Heart right ventricle (tissue), 16 donors: ENCODE measurements around the gene SECISBP2. TPM values are rescaled to one million over a fixed set of nuclear protein-coding genes. Genes with fewer than 3 reads are reported as not detected.
A peak's percentile ranks its signal among the peaks of the same experiment; 100 is the strongest.
"Not testable (repeated sequence)": the region's sequence is repeated elsewhere in the genome, so short reads cannot be mapped to it uniquely, and the experiment has no call there.

Experiments
- ATAC-seq, 8 donors: fragments of 200-7000 bp; cut with Tn5 transposase; one replicate each; pipeline ENCODE4 v1.9.1; 2020; ENCODE audit warnings: mild to moderate bottlenecking in 8 of 8, moderate library complexity in 8 of 8, moderate number of reproducible peaks in 1 of 8
- DNase-seq, 2 donors: peaks; one replicate each; pipeline ENCODE4 v3.0.0-alpha.2; 2020
- H3K27ac ChIP-seq, 10 donors: fragments of 200-600 bp; sonication (generic) in 2 of 10; one replicate each; pipeline versions ENCODE4 v1.5.0 to v1.8.0; 2020 to 2022; ENCODE audit warnings: mild to moderate bottlenecking in 3 of 10
- H3K27me3 ChIP-seq, 7 donors: fragments of 200-600 bp; one replicate each; pipeline ENCODE4 v1.8.0; 2021 to 2022; ENCODE audit warnings: mild to moderate bottlenecking in 2 of 7
- H3K36me3 ChIP-seq, 9 donors: fragments of 200-600 bp; sonication (generic) in 1 of 9; one replicate each; pipeline versions ENCODE4 v1.5.0 to v1.8.0; 2020 to 2022; ENCODE audit warnings: mild to moderate bottlenecking in 2 of 9
- H3K4me1 ChIP-seq, 9 donors: fragments of 200-600 bp; sonication (generic) in 1 of 9; one replicate each; pipeline versions ENCODE4 v1.5.0 to v1.8.0; 2020 to 2022; ENCODE audit warnings: mild to moderate bottlenecking in 4 of 9
- H3K4me3 ChIP-seq, 10 donors: fragments of 200-600 bp; sonication (generic) in 2 of 10; one replicate each; pipeline versions ENCODE4 v1.5.0 to v1.8.0; 2020 to 2022; ENCODE audit warnings: mild to moderate bottlenecking in 7 of 10, moderate library complexity in 2 of 10
- H3K9me3 ChIP-seq, 11 donors: fragments of 200-600 bp in 10 of 11; sonication (generic) in 2 of 11; one replicate each; pipeline versions ENCODE4 v1.5.0 to v1.8.0; 2013 to 2022; ENCODE audit warnings: mild to moderate bottlenecking in 2 of 11, control low read depth in 1 of 11, moderate library complexity in 1 of 11
- WGBS, 2 donors: extraction: QIAGEN DNeasy Blood & Tissue Kit; methylation state at CpG; one replicate each; pipeline ENCODE4 v1.1.7; 2013; ENCODE audit warnings: inconsistent platforms in 1 of 2; 5-methylcytosine and 5-hydroxymethylcytosine counted together
- intact Hi-C, 10 donors: fragments of 100-400 bp; cut with DNase I; formaldehyde crosslinking; loops; one replicate each; pipeline versions ENCODE4 v1.11.1 to v1.14.2; 2022
- long read RNA-seq, 3 donors: library from polyadenylated mRNA; unstranded; transcript quantifications; one replicate each; pipeline ENCODE4 v2.0.0, GENCODE V29; 2020 to 2021
- polyA plus RNA-seq, 2 donors: library from polyadenylated mRNA; stranded (reverse); fragments of 200-250 nt; gene quantifications; one replicate each; pipeline ENCODE4 v1.2.3, GENCODE V29; 2013
- total RNA-seq, 10 donors: library from RNA; stranded (reverse); fragmentation: NEBNext Ultra II Directional in 3 of 10; extraction: Animal tissue kit (Norgen Biotek cat#: 25700) in 3 of 10; gene quantifications; one replicate each; pipeline versions ENCODE4 v1.2.1 to v1.2.4, GENCODE V29; 2021 to 2023
- TF ChIP-seq, protein P1 (sequence below), 9 donors: fragments of 200-600 bp; sonication (generic) in 2 of 9; IDR thresholded peaks; one replicate each; pipeline versions ENCODE4 v1.5.0 to v1.8.0; 2021 to 2022; ENCODE audit warnings: antibody characterized with exemption in 9 of 9, mild to moderate bottlenecking in 5 of 9, moderate library complexity in 1 of 9
- donor health status: Arrhythmogenic right ventricular cardiomyopathy.
- donor health status: ischemic (EF 13 %, LVEDD 7.1; RV severe dilation, severe dysfunction).
- donor health status: healthy with polysubstance abuse.
- donor health status: DM: no; HTN: yes; CAD: no.
- donor health status: DM: no; HTN: no; CAD: no.
- donor health status: ischemic (EF 25% LVEDD 6.9; RV normal size, moderate dysfunction).
- donor health status: ischemic (EF 25% LVEDD 5.7; RV mildly dilated, moderate dysfunction).
- donor health status: healthy.
- donor health status: DM: yes; HTN: yes; CAD: no.
- donor health status: Ischemic cardiomyopathy.
- donor health status: ischemic (EF 35%, LVEDD 5.7; RV mildly dilated, moderate dysfunction).
- donor health status: nonischemic (EF 11% LVEDD 7.7; RV severe dilation, severe dysfunction).
- donor health status: DM: yes; HTN: yes; CAD: no.
- donor health status: PGD.
- donor health status: ischemic (EF 29% LVEDD 5.4; RV normal size, mild dysfunction).
- donor health status: nonischemic (EF 23%, LVEDD 6.1; RV moderate dilation, normal function).

The SECISBP2 gene, protein sequence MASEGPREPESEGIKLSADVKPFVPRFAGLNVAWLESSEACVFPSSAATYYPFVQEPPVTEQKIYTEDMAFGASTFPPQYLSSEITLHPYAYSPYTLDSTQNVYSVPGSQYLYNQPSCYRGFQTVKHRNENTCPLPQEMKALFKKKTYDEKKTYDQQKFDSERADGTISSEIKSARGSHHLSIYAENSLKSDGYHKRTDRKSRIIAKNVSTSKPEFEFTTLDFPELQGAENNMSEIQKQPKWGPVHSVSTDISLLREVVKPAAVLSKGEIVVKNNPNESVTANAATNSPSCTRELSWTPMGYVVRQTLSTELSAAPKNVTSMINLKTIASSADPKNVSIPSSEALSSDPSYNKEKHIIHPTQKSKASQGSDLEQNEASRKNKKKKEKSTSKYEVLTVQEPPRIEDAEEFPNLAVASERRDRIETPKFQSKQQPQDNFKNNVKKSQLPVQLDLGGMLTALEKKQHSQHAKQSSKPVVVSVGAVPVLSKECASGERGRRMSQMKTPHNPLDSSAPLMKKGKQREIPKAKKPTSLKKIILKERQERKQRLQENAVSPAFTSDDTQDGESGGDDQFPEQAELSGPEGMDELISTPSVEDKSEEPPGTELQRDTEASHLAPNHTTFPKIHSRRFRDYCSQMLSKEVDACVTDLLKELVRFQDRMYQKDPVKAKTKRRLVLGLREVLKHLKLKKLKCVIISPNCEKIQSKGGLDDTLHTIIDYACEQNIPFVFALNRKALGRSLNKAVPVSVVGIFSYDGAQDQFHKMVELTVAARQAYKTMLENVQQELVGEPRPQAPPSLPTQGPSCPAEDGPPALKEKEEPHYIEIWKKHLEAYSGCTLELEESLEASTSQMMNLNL
- total RNA-seq (10 to 100 TPM; 13.9 to 18.8 (median 17.0) TPM), polyA plus RNA-seq (10 to 100 TPM; 15.7 to 20.1 TPM)
- long read RNA-seq, donor 1, transcript SECISBP2-202 (17 exons, 3,462 nt): major isoform, 5 of 21 reads
- long read RNA-seq, donor 1, partial matches to known transcripts: 8 of 21 reads
- long read RNA-seq, donor 1, other reads (novel, unspliced or antisense): 8 of 21 reads
- long read RNA-seq, donor 2, partial matches to known transcripts: 4 of 9 reads
- long read RNA-seq, donor 2, other reads (novel, unspliced or antisense): 5 of 9 reads
- long read RNA-seq, donor 3, partial matches to known transcripts: 17 of 23 reads
- long read RNA-seq, donor 3, other reads (novel, unspliced or antisense): 6 of 23 reads

DNA sequence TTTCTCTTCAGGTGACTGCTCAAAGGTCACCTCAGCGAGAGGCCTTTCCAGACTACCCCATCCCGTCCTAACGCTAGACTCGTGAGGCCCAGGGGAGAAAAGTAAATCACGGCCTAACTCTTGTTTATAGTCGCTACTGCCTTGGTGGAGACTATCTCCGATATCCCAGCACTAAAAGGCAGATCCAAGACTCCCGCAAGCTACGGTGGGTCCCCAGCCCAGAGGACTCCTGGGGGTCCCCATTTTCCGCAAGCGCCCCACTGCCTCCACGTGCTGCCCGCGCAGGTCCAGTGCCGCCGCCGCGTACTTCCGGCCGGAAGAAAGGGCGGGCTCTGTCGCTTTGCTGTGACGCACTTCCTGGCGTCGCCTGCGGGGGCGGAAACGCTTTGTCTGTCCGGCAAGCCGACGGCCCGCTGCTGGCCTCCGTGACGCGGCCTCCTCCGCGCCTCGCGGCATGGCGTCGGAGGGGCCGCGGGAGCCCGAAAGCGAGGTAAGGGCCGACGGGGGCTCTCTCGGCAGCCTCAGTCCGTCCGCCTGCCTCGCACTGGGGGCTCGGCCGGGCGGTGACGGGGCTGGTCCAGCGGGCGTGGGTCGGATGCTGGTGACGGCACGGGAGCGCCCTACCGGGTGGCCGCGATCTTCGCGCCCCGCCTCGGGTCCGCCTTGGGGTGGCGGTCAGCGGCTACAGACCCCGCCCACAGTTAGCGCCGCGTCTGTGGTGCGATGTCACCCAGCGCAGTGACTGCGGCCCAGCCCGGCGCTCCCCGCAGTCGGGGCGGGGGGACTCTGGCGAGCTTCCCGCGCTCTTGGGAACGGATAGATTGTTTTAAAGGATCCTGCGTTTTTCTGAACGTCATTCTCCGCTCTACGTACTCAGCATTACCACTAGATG lies at the start of gene SECISBP2:
Gene SECISBP2 (plus strand): TSS at position 378 of the 892 bp plus-strand sequence. CDS start 77 bp downstream, at position 455.
- Histone ChIP-seq H3K4me1 (peaks cover 5 to 62% (median 39%) of the 10 kb centered on the region in 9 donors), H3K9me3 (no peaks in the 10 kb centered on the region), H3K27ac (peak within 1 kb of the TSS; percentile 98 to 100 (median 99)), H3K36me3 (peaks cover 0 to 41% (median 0%) of the 10 kb centered on the region in 9 donors), H3K4me3 (peak within 1 kb of the TSS; percentile 56 to 81 (median 67)), H3K27me3 (no peaks in the 10 kb centered on the region)
- intact Hi-C loops: loop anchor here in 5 of 10 donors (1.0 to 5.0 kb wide), 3 partner anchors 229 to 231 kb away; no protein-coding TSS in a partner anchor
- TF ChIP-seq, protein P1, sequence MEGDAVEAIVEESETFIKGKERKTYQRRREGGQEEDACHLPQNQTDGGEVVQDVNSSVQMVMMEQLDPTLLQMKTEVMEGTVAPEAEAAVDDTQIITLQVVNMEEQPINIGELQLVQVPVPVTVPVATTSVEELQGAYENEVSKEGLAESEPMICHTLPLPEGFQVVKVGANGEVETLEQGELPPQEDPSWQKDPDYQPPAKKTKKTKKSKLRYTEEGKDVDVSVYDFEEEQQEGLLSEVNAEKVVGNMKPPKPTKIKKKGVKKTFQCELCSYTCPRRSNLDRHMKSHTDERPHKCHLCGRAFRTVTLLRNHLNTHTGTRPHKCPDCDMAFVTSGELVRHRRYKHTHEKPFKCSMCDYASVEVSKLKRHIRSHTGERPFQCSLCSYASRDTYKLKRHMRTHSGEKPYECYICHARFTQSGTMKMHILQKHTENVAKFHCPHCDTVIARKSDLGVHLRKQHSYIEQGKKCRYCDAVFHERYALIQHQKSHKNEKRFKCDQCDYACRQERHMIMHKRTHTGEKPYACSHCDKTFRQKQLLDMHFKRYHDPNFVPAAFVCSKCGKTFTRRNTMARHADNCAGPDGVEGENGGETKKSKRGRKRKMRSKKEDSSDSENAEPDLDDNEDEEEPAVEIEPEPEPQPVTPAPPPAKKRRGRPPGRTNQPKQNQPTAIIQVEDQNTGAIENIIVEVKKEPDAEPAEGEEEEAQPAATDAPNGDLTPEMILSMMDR (IDR thresholded peaks at IDR 0.05): peak in 7 of 9 donors; percentile 78 to 93 (median 82)
- ATAC-seq (peak; percentile 98 to 99 (median 99)), DNase-seq (peak; percentile 96 to 97)
- WGBS, 2 donors: 0% methylated on average over 86 to 91 of the region's 91 CpGs

DNA sequence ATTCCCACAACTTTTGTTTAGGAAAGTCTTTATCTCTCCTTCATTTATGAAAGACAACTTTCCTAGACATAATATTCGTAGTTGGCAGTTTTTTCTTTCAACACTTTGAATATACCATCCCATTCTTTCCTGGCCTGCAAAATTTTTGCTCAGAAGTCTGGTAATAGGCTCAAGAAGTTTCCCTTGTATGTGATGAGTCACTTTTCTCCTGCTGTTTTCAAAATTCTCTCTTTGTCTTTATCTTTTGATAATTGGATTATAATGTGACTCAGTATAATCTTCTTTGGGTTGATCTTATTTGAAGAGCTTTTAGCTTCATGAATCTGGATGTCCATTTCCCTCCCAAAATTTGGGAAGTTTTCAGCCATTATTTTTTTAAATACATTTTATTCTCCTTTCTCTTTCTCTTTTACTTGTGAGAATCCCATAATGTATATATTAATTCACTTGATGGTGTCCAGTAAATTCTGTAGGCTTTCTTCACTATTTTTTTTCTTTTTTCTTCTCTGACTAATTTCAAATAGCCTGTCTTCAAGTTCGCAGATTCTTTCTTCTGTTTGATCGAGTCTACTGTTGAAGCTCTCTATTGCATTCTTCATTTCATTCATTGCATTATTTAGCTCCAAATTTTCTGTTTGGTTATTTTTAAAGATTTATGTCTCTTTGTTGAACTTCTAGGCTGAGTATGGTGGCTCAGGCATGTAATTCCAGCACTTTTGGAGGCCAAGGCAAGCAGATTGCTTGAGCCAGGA lies 44.6 kb upstream of the SECISBP2 start:
- Histone ChIP-seq H3K4me3 (no peak overlapping the region), H3K36me3 (no peaks in the 10 kb centered on the region), H3K9me3 (peaks cover 0 to 46% (median 20%) of the 10 kb centered on the region in 11 donors), H3K27me3 (no peaks in the 10 kb centered on the region), H3K27ac (no peak overlapping the region), H3K4me1 (no peaks in the 10 kb centered on the region)
- 72 to 92% methylated on average over 3 of the region's 3 CpGs for WGBS, 2 donors
- ATAC-seq (no peak), DNase-seq (no peak)
- intact Hi-C loops: loop anchor here in 3 of 10 donors (10.0 kb wide), 2 partner anchors 679 to 1169 kb away; no protein-coding TSS in a partner anchor
- TF ChIP-seq, protein P1 (IDR thresholded peaks at IDR 0.05): no peak

DNA sequence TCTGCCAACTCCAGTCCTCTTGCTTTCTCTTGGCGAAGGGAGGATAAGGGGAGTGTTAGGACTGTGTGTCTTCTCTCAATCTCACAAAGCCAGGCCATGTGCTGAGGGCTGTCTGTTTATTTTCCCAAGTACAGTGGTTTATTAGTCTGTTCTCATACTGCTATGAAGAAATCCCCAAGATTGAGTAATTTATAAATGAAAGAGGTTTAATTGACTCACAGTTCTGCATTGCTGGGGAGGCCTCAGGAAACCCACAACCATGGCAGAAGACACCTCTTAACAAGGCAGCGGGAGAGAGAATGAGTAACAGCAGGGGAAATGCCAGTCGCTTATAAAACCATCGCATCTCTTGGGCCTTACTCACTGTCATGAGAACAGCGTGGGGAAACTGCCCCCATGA lies 43.5 kb upstream of the SECISBP2 start:
- WGBS, 2 donors: 80 to 83% methylated on average over 5 of the region's 5 CpGs
- Histone ChIP-seq H3K4me1 (no peaks in the 10 kb centered on the region), H3K9me3 (peaks cover 0 to 46% (median 20%) of the 10 kb centered on the region in 11 donors), H3K27ac (no peak overlapping the region), H3K36me3 (no peaks in the 10 kb centered on the region), H3K27me3 (no peaks in the 10 kb centered on the region), H3K4me3 (no peak overlapping the region)
- intact Hi-C loops: loop anchor here in 4 of 10 donors (5.0 to 10.0 kb wide), 3 partner anchors 680 to 1170 kb away; no protein-coding TSS in a partner anchor
- ATAC-seq (no peak), DNase-seq (no peak)
- TF ChIP-seq, protein P1 (IDR thresholded peaks at IDR 0.05): no peak

DNA sequence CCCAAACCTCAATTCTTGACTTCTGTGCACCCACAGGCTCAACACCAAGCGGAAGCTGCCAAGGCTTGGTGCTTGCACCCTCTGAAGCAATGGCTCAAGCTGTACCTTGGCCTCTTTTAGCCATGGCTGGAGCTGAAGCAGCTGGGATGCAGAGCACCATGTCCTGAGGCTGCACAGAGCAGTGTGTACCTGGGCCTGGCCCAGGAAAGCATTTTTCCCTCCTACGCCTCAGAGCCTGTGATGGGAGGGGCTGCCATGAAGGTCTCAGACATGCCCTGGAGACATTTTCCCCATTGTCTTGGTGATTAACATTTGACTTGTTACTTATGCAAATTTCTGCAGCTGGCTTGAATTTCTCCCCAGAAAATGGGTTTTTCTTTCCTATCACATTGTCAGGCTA lies 42.3 kb upstream of the SECISBP2 start:
- H3K4me1 ChIP-seq, H3K27ac ChIP-seq, H3K4me3 ChIP-seq, DNase-seq, ATAC-seq, H3K36me3 ChIP-seq, H3K27me3 ChIP-seq: not testable (repeated sequence)
- 98% methylated on average over 2 of the region's 2 CpGs for WGBS, 2 donors
- intact Hi-C loops: loop anchor here in 4 of 10 donors (5.0 to 10.0 kb wide), 3 partner anchors 681 to 1171 kb away; no protein-coding TSS in a partner anchor
- H3K9me3 ChIP-seq: peaks cover 0 to 44% (median 20%) of the 10 kb centered on the region in 11 donors
